ENCODE results near the gene CYTH3. TPM values are rescaled to one million over a fixed set of nuclear protein-coding genes. Genes with fewer than 3 reads are reported as not detected.
"Not testable (repeated sequence)": the region's sequence is repeated elsewhere in the genome, so short reads cannot be mapped to it uniquely, and the experiment has no call there.

The CYTH3 gene
- 10.0 and 12.1 TPM in 2 replicates for total RNA-seq

- no peak for DNase-seq (ENCODE audit: low read depth, low spot score)
Measured at GRCh38 chr7:6272481-6273323, at the start of gene CYTH3. TSS of gene CYTH3 (minus strand) at chr7:6272624. CDS start at chr7:6272507, 117 bp downstream.

GRCh38 chr7:6320791-6321190 is 48.4 kb upstream of the CYTH3 start:
- DNase-seq (ENCODE audit: low read depth, low spot score): no peak

GRCh38 chr7:6317797-6318438 is 45.5 kb upstream of the CYTH3 start:
- DNase-seq (ENCODE audit: low read depth, low spot score): no peak

GRCh38 chr7:6316226-6316625 is 43.8 kb upstream of the CYTH3 start:
- no peak for DNase-seq (ENCODE audit: low read depth, low spot score)

- no peak for DNase-seq (ENCODE audit: low read depth, low spot score)
Measured at GRCh38 chr7:6315746-6316145, 43.3 kb upstream of the CYTH3 start.

- no peak for DNase-seq (ENCODE audit: low read depth, low spot score)
Measured at GRCh38 chr7:6310271-6310993, 38.0 kb upstream of the CYTH3 start.

- no peak for DNase-seq (ENCODE audit: low read depth, low spot score)
Measured at GRCh38 chr7:6307762-6308161, 35.3 kb upstream of the CYTH3 start.

- DNase-seq (ENCODE audit: low read depth, low spot score): no peak
Measured at GRCh38 chr7:6306471-6306870, 34.0 kb upstream of the CYTH3 start.

- DNase-seq (ENCODE audit: low read depth, low spot score): no peak
Measured at GRCh38 chr7:6305330-6305729, 32.9 kb upstream of the CYTH3 start.

GRCh38 chr7:6301446-6301845 is 29.0 kb upstream of the CYTH3 start:
- not testable (repeated sequence) for DNase-seq (ENCODE audit: low read depth, low spot score)

GRCh38 chr7:6299774-6300173 is 27.4 kb upstream of the CYTH3 start:
- no peak for DNase-seq (ENCODE audit: low read depth, low spot score)

- no peak for DNase-seq (ENCODE audit: low read depth, low spot score)
Measured at GRCh38 chr7:6294839-6295238, 22.4 kb upstream of the CYTH3 start.

GRCh38 chr7:6293202-6293601 is 20.8 kb upstream of the CYTH3 start:
- DNase-seq (ENCODE audit: low read depth, low spot score): no peak

- not testable (repeated sequence) for DNase-seq (ENCODE audit: low read depth, low spot score)
Measured at GRCh38 chr7:6291941-6292340, 19.5 kb upstream of the CYTH3 start.

GRCh38 chr7:6291531-6291930 is 19.1 kb upstream of the CYTH3 start:
- no peak for DNase-seq (ENCODE audit: low read depth, low spot score)

GRCh38 chr7:6290319-6290741 is 17.9 kb upstream of the CYTH3 start:
- DNase-seq (ENCODE audit: low read depth, low spot score): no peak

- no peak for DNase-seq (ENCODE audit: low read depth, low spot score)
Measured at GRCh38 chr7:6288270-6288860, 15.9 kb upstream of the CYTH3 start.

GRCh38 chr7:6286486-6286885 is 14.1 kb upstream of the CYTH3 start:
- DNase-seq (ENCODE audit: low read depth, low spot score): no peak

- DNase-seq (ENCODE audit: low read depth, low spot score): no peak
Measured at GRCh38 chr7:6284461-6285360, 12.3 kb upstream of the CYTH3 start.

GRCh38 chr7:6284055-6284400 is 11.6 kb upstream of the CYTH3 start:
- no peak for DNase-seq (ENCODE audit: low read depth, low spot score)
